Measurements from ENCODE around the gene DYTN. TPM values are rescaled to one million over a fixed set of nuclear protein-coding genes. Genes with fewer than 3 reads are reported as not detected.
"Not testable (repeated sequence)": the region's sequence is repeated elsewhere in the genome, so short reads cannot be mapped to it uniquely, and the experiment has no call there.

DYTN gene
- total RNA-seq, 1 donor from 2014 or later: not detected

DNA sequence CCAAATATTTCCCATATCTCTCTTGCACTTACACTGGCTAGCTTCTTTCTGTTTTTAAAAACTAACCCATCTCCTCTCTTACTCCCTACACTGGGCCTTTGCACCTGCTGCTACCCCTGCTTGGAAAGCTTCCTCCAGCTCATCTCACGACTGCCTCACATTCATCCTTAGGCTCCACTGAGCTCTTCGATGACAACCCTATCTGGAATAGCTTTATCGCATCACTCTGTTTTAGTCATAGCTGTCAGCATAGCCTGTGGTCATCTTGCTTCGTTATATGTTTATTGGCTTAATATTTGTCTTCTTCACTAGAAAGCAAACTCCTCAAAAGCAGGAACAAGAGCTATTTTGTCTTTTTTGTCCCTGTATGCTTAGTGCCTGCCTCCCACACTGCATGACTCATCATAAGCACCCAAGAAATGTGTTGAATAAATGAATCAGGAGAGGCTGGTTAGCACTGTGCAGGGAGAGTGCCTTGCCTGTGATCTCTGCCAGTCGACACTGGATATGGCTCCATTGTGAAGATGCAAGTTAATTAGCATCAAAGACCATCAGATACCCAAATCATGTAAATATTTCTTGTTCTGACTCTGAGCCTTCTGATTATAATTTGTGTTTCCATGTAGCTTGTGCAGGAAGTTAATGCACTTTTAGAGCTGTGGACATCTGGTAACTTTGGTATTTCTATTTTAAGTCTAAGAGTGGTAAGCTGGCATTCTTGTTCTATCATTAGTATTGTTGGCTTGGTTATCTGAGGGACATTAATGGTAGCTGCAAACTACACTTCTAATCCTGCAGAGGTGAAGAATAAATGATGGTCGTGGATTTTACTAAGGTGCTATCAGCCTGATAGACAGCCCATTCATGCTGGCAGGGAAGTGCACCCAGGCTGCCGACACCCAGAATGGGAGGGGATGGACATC, 10.3 kb upstream of the DYTN start:
- Histone ChIP-seq H3K4me1 (no peaks in the 10 kb centered on the region), H3K36me3 (no peaks in the 10 kb centered on the region), H3K27ac (no peak overlapping the region), H3K4me3 (no peak overlapping the region), H3K27me3 (no peaks in the 10 kb centered on the region), H3K9me3 (no peaks in the 10 kb centered on the region)
- TF ChIP-seq, protein P1, sequence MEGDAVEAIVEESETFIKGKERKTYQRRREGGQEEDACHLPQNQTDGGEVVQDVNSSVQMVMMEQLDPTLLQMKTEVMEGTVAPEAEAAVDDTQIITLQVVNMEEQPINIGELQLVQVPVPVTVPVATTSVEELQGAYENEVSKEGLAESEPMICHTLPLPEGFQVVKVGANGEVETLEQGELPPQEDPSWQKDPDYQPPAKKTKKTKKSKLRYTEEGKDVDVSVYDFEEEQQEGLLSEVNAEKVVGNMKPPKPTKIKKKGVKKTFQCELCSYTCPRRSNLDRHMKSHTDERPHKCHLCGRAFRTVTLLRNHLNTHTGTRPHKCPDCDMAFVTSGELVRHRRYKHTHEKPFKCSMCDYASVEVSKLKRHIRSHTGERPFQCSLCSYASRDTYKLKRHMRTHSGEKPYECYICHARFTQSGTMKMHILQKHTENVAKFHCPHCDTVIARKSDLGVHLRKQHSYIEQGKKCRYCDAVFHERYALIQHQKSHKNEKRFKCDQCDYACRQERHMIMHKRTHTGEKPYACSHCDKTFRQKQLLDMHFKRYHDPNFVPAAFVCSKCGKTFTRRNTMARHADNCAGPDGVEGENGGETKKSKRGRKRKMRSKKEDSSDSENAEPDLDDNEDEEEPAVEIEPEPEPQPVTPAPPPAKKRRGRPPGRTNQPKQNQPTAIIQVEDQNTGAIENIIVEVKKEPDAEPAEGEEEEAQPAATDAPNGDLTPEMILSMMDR (IDR thresholded peaks at IDR 0.05): no peak
- DNase-seq (ENCODE audit: low spot score in 2 of 2): no peak
- intact Hi-C loops (cut with DNase I): no loop called here

DNA sequence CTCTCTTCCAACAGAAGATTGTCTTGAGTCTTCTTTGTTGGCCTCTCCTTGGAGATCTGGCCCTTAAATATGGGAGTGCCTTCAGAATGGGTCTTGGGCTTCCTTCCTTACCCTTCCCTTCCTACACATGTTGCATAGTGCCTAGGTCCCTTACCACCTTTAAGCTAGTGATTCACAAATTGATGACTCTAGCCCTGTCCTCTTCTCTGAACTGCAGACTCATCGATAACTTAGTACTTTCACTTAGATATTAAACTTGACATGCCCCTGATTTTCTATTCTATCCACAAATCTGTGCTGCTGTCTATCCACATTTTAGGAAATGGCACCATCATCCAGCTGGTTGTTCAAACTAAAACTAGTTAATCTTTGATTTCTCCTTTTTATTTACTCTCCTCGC, 9.1 kb upstream of the DYTN start:
- H3K27ac ChIP-seq: no peak overlapping the region
- TF ChIP-seq, protein P1 (IDR thresholded peaks at IDR 0.05): no peak
- H3K4me1 ChIP-seq: no peaks in the 10 kb centered on the region
- DNase-seq (ENCODE audit: low spot score in 2 of 2): no peak
- H3K36me3 ChIP-seq: no peaks in the 10 kb centered on the region
- intact Hi-C loops (cut with DNase I): no loop called here
- H3K27me3 ChIP-seq: no peaks in the 10 kb centered on the region
- H3K4me3 ChIP-seq: no peak overlapping the region
- no peaks in the 10 kb centered on the region for H3K9me3 ChIP-seq

GRCh38 chr2:206723288-206723687, 5.1 kb upstream of the DYTN start:
- intact Hi-C loops (cut with DNase I): no loop called here
- H3K27me3 ChIP-seq: no peaks in the 10 kb centered on the region
- H3K27ac ChIP-seq: no peak overlapping the region
- no peak overlapping the region for H3K4me3 ChIP-seq
- H3K4me1 ChIP-seq: no peaks in the 10 kb centered on the region
- TF ChIP-seq, protein P1 (IDR thresholded peaks at IDR 0.05): no peak
- no peak for DNase-seq (ENCODE audit: low spot score in 2 of 2)
- no peaks in the 10 kb centered on the region for H3K9me3 ChIP-seq
- H3K36me3 ChIP-seq: no peaks in the 10 kb centered on the region

DNA sequence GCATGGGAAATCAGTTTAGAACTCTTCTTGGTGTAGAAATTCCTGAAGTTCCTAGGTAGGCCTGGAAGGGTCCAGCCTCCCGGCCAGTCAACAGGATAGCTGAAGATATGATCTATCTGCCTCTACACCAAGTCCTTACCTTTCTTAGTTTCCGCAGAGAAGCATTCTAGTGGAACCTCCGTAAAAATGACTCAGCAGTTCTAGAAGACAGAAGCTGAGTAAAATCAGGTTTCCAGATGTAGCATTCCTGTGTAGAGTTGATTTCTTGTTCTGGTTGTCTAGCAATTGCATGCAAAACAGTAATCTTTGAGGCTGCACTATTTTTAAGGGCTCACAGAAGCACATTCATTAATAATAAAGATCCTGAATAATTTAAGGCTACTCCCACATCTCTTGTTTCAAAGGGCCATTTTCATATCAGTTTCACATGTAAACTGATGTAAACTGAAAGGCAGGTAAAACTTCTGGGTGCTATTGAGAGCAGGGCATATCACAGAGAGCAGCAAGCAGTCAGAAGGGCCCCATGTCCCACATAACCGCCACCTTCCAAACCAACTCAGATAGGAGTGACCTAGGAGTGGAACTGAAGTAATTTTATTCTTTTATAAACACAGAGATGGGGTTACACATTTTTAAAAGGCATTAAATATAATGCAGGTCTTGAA, 3.2 kb upstream of the DYTN start:
- TF ChIP-seq, protein P1 (IDR thresholded peaks at IDR 0.05): no peak
- H3K36me3 ChIP-seq: no peaks in the 10 kb centered on the region
- H3K27ac ChIP-seq: no peak overlapping the region
- no peaks in the 10 kb centered on the region for H3K27me3 ChIP-seq
- no peaks in the 10 kb centered on the region for H3K9me3 ChIP-seq
- no peak for DNase-seq (ENCODE audit: low spot score in 2 of 2)
- H3K4me1 ChIP-seq: no peaks in the 10 kb centered on the region
- no peak overlapping the region for H3K4me3 ChIP-seq
- intact Hi-C loops (cut with DNase I): no loop called here

GRCh38 chr2:206716623-206717022, 1.6 kb downstream of the DYTN start:
- TF ChIP-seq, protein P1 (IDR thresholded peaks at IDR 0.05): no peak
- no peaks in the 10 kb centered on the region for H3K4me1 ChIP-seq

GRCh38 chr2:206715183-206715582, 3.0 kb downstream of the DYTN start:
- H3K9me3 ChIP-seq; H3K27me3 ChIP-seq; H3K36me3 ChIP-seq; H3K4me1 ChIP-seq; H3K4me3 ChIP-seq; DNase-seq (ENCODE audit: low spot score in 2 of 2); H3K27ac ChIP-seq; intact Hi-C loops (cut with DNase I): not testable (repeated sequence)

More at GRCh38 chr2:206716623-206717022, 1.6 kb downstream of the DYTN start:
- intact Hi-C loops (cut with DNase I): no loop called here
- Histone ChIP-seq H3K27me3 (no peaks in the 10 kb centered on the region), H3K4me3 (no peak overlapping the region), H3K27ac (no peak overlapping the region), H3K9me3 (no peaks in the 10 kb centered on the region), H3K36me3 (no peaks in the 10 kb centered on the region)
- DNase-seq (ENCODE audit: low spot score in 2 of 2): no peak

Data from ascending aorta (tissue), 2 donors.